DMS153 (cell line): ENCODE measurements around the gene ZNF692.
"Not testable (repeated sequence)": the region's sequence is repeated elsewhere in the genome, so short reads cannot be mapped to it uniquely, and the experiment has no call there.

Experiments
- DNase-seq: peaks from one replicate; lab custom pipeline; 2025; lab: John Stamatoyannopoulos, UW

The ZNF692 gene

DNA sequence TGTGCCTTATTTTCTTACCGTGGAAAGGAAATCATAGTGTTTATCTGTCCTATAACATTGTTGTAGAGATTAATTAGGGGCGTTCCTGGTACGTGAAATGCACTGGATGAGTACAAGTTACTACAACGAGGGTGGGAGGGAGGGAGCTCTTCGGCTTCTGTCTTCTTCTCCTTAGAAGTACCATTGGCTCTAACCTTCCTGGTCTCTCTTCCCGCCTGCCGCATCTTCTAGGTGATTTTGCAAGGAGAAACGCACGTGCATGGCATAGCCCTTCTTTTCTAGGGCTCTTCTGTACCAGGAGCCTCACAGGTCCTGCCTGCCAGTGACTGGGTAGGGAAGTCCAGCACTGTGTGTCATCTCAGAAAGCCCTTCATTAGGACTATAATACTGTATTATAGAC lies 50.0 kb downstream of the ZNF692 start:
- no peak for DNase-seq

- DNase-seq, result peak; percentile 29
These were observed 51.7 kb downstream of the ZNF692 start for GRCh38 chr1:248807067-248807737.

DNA sequence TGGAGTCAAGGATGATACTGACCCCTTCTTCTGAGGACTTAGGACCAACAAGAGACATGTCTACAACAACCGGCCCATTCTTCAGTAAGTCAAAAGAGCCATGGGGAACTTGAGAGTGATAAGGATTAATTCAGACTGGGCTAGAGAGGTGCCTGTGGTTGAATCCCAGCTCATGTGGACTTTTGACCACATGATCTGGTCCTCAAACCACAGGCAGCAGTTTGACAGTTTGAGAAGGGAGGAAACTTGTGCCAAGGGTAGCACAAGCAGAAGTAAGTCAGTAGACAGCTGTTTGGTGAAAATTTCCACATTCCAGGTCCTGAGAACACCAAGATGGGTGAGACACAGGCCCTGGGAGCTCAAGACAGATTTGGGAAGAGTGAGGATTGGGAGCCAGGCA lies 53.0 kb downstream of the ZNF692 start:
- no peak for DNase-seq

- no peak for DNase-seq
These were observed 53.9 kb downstream of the ZNF692 start for GRCh38 chr1:248804771-248805681.

GRCh38 chr1:248803501-248803900 lies 55.4 kb downstream of the ZNF692 start:
- not testable (repeated sequence) for DNase-seq

- DNase-seq, result no peak
These were observed 56.4 kb downstream of the ZNF692 start for GRCh38 chr1:248802454-248802853.

GRCh38 chr1:248800459-248800858 lies 58.4 kb downstream of the ZNF692 start:
- DNase-seq, result no peak
